HEK293 (cell line): ENCODE data around the gene RASEF.

Experiments used
- GFI1B ChIP-seq: fragments of 450-650 bp; formaldehyde crosslinking; IDR thresholded peaks from 2 replicates; pipeline ENCODE4 v1.5.1; 2016; ENCODE audit warnings: missing biosample characterization, missing genetic modification characterization
- HOXC10 ChIP-seq: sonication (generic); formaldehyde crosslinking; IDR thresholded peaks from 2 replicates; pipeline ENCODE4 v1.8.1; 2023; ENCODE audit warnings: mild to moderate bottlenecking, missing genetic modification reagents
- MYNN ChIP-seq: fragments of 450-650 bp; formaldehyde crosslinking; IDR thresholded peaks from 2 replicates; pipeline ENCODE4 v1.5.1; 2016; ENCODE audit warnings: missing biosample characterization, missing genetic modification characterization, borderline replicate concordance
- OSR2 ChIP-seq: fragments of 450-650 bp; formaldehyde crosslinking; IDR thresholded peaks from 2 replicates; pipeline ENCODE4 v1.5.1; 2016; ENCODE audit warnings: missing biosample characterization, missing genetic modification characterization
- PBX3 ChIP-seq: sonication (generic); formaldehyde crosslinking; IDR thresholded peaks from 2 replicates; pipeline ENCODE4 v1.8.1; 2022; ENCODE audit warnings: mild to moderate bottlenecking, moderate library complexity, missing genetic modification reagents
- ZBTB1 ChIP-seq: fragments of 450-650 bp; formaldehyde crosslinking; IDR thresholded peaks from 2 replicates; pipeline ENCODE4 v1.5.1; 2016; ENCODE audit warnings: missing biosample characterization, missing genetic modification characterization
- ZBTB11 ChIP-seq: fragments of 450-650 bp; formaldehyde crosslinking; conservative IDR thresholded peaks from 2 replicates; pipeline ENCODE4 v1.5.1; 2016; ENCODE audit warnings: low read depth, missing biosample characterization, missing genetic modification characterization
- ZBTB44 ChIP-seq: fragments of 450-650 bp; IDR thresholded peaks from 2 replicates; pipeline ENCODE4 v1.5.1; 2018; ENCODE audit warnings: missing biosample characterization, mild to moderate bottlenecking, missing genetic modification characterization
- ZBTB48 ChIP-seq: fragments of 450-650 bp; formaldehyde crosslinking; IDR thresholded peaks from 2 replicates; pipeline ENCODE4 v1.5.1; 2016; ENCODE audit warnings: missing biosample characterization, missing genetic modification characterization
- ZFHX2 ChIP-seq: fragments of 450-650 bp; formaldehyde crosslinking; conservative IDR thresholded peaks from 2 replicates; pipeline ENCODE4 v1.5.1; 2016; ENCODE audit warnings: missing biosample characterization, missing genetic modification characterization
- ZFP3 ChIP-seq: fragments of 450-650 bp; formaldehyde crosslinking; IDR thresholded peaks from 2 replicates; pipeline ENCODE4 v1.5.1; 2016; ENCODE audit warnings: low read depth, missing biosample characterization, missing genetic modification characterization
- ZFP41 ChIP-seq: fragments of 450-650 bp; formaldehyde crosslinking; IDR thresholded peaks from 2 replicates; pipeline ENCODE4 v1.5.1; 2016; ENCODE audit warnings: missing biosample characterization, missing genetic modification characterization, borderline replicate concordance
- ZFP69B ChIP-seq: fragments of 450-650 bp; formaldehyde crosslinking; IDR thresholded peaks from 2 replicates; pipeline ENCODE4 v1.5.1; 2016; ENCODE audit warnings: missing biosample characterization, missing genetic modification characterization
- ZNF2 ChIP-seq: fragments of 450-650 bp; formaldehyde crosslinking; IDR thresholded peaks from 2 replicates; pipeline ENCODE4 v1.5.1; 2016; ENCODE audit warnings: missing biosample characterization, missing genetic modification characterization
- ZNF202 ChIP-seq: fragments of 450-650 bp; formaldehyde crosslinking; IDR thresholded peaks from 2 replicates; pipeline ENCODE4 v1.5.1; 2016; ENCODE audit warnings: missing biosample characterization, missing genetic modification characterization, borderline replicate concordance
- ZNF214 ChIP-seq: fragments of 450-650 bp; formaldehyde crosslinking; IDR thresholded peaks from 2 replicates; pipeline ENCODE4 v1.5.1; 2017; ENCODE audit warnings: missing biosample characterization, mild to moderate bottlenecking, missing genetic modification characterization, borderline replicate concordance
- ZNF223 ChIP-seq: fragments of 450-650 bp; formaldehyde crosslinking; IDR thresholded peaks from 2 replicates; pipeline ENCODE4 v1.5.1; 2016; ENCODE audit warnings: missing biosample characterization, missing genetic modification characterization
- ZNF24 ChIP-seq: fragments of 450-650 bp; formaldehyde crosslinking; IDR thresholded peaks from 2 replicates; pipeline ENCODE4 v1.5.1; 2016; ENCODE audit warnings: missing biosample characterization, missing genetic modification characterization
- ZNF302 ChIP-seq: fragments of 450-650 bp; formaldehyde crosslinking; IDR thresholded peaks from 2 replicates; pipeline ENCODE4 v1.5.1; 2016; ENCODE audit warnings: missing biosample characterization, missing genetic modification characterization, low read depth
- ZNF416 ChIP-seq: fragments of 450-650 bp; formaldehyde crosslinking; IDR thresholded peaks from 2 replicates; pipeline ENCODE4 v1.5.1; 2016; ENCODE audit warnings: missing biosample characterization, missing genetic modification characterization
- ZNF529 ChIP-seq: fragments of 450-650 bp; formaldehyde crosslinking; IDR thresholded peaks from 2 replicates; pipeline ENCODE4 v1.5.1; 2017; ENCODE audit warnings: missing genetic modification characterization, missing biosample characterization; ENCODE audit not compliant: insufficient replicate concordance
- ZNF549 ChIP-seq: fragments of 450-650 bp; IDR thresholded peaks from 2 replicates; pipeline ENCODE4 v1.5.1; 2018; ENCODE audit warnings: missing biosample characterization, missing genetic modification characterization, mild to moderate bottlenecking, inconsistent platforms, moderate library complexity
- ZNF585B ChIP-seq: fragments of 450-650 bp; formaldehyde crosslinking; IDR thresholded peaks from 2 replicates; pipeline ENCODE4 v1.5.1; 2016; ENCODE audit warnings: missing biosample characterization, missing genetic modification characterization
- ZNF660 ChIP-seq: fragments of 450-650 bp; IDR thresholded peaks from 2 replicates; pipeline ENCODE4 v1.5.1; 2018; ENCODE audit warnings: missing biosample characterization, mild to moderate bottlenecking, missing genetic modification characterization
- ZNF830 ChIP-seq: fragments of 450-650 bp; IDR thresholded peaks from 2 replicates; pipeline ENCODE4 v1.5.0; 2018; ENCODE audit warnings: missing biosample characterization, missing genetic modification characterization, low read depth, mild to moderate bottlenecking, moderate library complexity
- TF ChIP-seq, protein P1 (sequence below): fragments of 450-650 bp; formaldehyde crosslinking; IDR thresholded peaks from 2 replicates; pipeline ENCODE4 v1.5.1; 2016; ENCODE audit warnings: missing biosample characterization, missing genetic modification characterization
- TF ChIP-seq, protein P2 (sequence below): fragments of 450-650 bp; formaldehyde crosslinking; IDR thresholded peaks from 2 replicates; pipeline ENCODE4 v1.5.1; 2017; ENCODE audit warnings: missing biosample characterization, mild to moderate bottlenecking, missing genetic modification characterization, moderate library complexity
- TF ChIP-seq, protein P3 (sequence below): fragments of 450-650 bp; formaldehyde crosslinking; IDR thresholded peaks from 2 replicates; pipeline ENCODE4 v1.5.1; 2017; ENCODE audit warnings: missing biosample characterization, missing genetic modification characterization
- TF ChIP-seq, protein P4 (sequence below): fragments of 450-650 bp; formaldehyde crosslinking; IDR thresholded peaks from 2 replicates; pipeline ENCODE4 v1.5.1; 2016; ENCODE audit warnings: missing biosample characterization, missing genetic modification characterization, low read depth

RASEF gene

DNA sequence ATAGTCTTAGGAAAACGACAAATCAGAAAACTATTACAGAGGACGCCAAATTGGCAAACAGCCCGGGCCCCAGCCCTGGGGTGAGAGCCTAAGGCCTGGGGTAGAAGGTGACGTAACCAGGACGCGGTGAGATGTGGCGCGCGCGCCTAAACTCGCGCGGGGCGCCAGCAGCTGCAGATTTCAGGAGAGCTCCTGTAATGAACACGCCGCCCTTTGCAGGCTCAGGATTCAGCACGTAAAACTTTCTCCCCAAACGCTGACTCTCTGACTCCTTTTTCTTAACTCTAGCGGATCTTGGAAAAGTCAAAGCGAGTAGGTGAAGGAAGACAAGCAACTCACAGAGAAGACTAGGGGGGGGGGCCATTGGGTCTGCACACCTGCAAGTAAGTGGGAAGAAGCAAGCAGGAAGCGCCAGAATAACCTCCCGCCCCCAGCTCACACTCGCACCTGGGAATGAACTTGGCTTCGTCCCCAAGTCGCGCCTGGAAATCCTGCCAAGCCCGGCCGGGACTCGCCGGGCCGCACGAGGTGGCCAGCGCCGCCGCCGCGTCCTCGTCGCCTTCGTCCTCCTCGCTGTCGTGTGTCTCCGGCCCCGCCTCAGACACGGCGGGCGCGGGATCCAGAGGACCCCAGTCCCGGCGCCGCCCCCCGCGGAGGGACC is 822 bp downstream of the RASEF start (continued):
- TF ChIP-seq ZNF416, result no peak
- no peak for TF ChIP-seq ZBTB44
- no peak for TF ChIP-seq ZNF223 (tag by site-specific recombination)
- no peak for TF ChIP-seq ZFP41 (tag by site-specific recombination)
- TF ChIP-seq, protein P1, sequence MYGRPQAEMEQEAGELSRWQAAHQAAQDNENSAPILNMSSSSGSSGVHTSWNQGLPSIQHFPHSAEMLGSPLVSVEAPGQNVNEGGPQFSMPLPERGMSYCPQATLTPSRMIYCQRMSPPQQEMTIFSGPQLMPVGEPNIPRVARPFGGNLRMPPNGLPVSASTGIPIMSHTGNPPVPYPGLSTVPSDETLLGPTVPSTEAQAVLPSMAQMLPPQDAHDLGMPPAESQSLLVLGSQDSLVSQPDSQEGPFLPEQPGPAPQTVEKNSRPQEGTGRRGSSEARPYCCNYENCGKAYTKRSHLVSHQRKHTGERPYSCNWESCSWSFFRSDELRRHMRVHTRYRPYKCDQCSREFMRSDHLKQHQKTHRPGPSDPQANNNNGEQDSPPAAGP, result no peak
- no peak for TF ChIP-seq ZNF830
- no peak for TF ChIP-seq ZNF2 (tag by site-specific recombination)
- no peak for TF ChIP-seq HOXC10 (CRISPR knock-in tag)
- TF ChIP-seq ZNF585B (tag by site-specific recombination), result no peak
- TF ChIP-seq, protein P2, sequence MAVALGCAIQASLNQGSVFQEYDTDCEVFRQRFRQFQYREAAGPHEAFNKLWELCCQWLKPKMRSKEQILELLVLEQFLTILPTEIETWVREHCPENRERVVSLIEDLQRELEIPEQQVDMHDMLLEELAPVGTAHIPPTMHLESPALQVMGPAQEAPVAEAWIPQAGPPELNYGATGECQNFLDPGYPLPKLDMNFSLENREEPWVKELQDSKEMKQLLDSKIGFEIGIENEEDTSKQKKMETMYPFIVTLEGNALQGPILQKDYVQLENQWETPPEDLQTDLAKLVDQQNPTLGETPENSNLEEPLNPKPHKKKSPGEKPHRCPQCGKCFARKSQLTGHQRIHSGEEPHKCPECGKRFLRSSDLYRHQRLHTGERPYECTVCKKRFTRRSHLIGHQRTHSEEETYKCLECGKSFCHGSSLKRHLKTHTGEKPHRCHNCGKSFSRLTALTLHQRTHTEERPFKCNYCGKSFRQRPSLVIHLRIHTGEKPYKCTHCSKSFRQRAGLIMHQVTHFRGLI, result peak; percentile 20
- TF ChIP-seq ZNF24 (tag by site-specific recombination), result no peak
- no peak for TF ChIP-seq OSR2
- TF ChIP-seq ZNF549 (tag by site-specific recombination), result no peak
- TF ChIP-seq ZNF214 (tag by site-specific recombination), result no peak
- no peak for TF ChIP-seq ZNF302
- no peak for TF ChIP-seq ZFP69B (tag by site-specific recombination)
- no peak for TF ChIP-seq ZBTB11 (tag by site-specific recombination)
- TF ChIP-seq GFI1B (tag by site-specific recombination), result 0 out of 2 replicates have a peak, but pooled peaks have one; percentile 12
- TF ChIP-seq ZNF202 (tag by site-specific recombination), result no peak
- no peak for TF ChIP-seq ZBTB48
- no peak for TF ChIP-seq ZBTB1
- TF ChIP-seq ZNF529 (tag by site-specific recombination), result no peak
- TF ChIP-seq, protein P3, sequence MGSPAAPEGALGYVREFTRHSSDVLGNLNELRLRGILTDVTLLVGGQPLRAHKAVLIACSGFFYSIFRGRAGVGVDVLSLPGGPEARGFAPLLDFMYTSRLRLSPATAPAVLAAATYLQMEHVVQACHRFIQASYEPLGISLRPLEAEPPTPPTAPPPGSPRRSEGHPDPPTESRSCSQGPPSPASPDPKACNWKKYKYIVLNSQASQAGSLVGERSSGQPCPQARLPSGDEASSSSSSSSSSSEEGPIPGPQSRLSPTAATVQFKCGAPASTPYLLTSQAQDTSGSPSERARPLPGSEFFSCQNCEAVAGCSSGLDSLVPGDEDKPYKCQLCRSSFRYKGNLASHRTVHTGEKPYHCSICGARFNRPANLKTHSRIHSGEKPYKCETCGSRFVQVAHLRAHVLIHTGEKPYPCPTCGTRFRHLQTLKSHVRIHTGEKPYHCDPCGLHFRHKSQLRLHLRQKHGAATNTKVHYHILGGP, result no peak
- TF ChIP-seq PBX3 (CRISPR knock-in tag), result no peak
- no peak for TF ChIP-seq ZFHX2 (tag by site-specific recombination)
- no peak for TF ChIP-seq MYNN
- TF ChIP-seq ZNF660 (tag by site-specific recombination), result peak; percentile 37; the same call in 1 of the 2 replicates
- TF ChIP-seq, protein P4, sequence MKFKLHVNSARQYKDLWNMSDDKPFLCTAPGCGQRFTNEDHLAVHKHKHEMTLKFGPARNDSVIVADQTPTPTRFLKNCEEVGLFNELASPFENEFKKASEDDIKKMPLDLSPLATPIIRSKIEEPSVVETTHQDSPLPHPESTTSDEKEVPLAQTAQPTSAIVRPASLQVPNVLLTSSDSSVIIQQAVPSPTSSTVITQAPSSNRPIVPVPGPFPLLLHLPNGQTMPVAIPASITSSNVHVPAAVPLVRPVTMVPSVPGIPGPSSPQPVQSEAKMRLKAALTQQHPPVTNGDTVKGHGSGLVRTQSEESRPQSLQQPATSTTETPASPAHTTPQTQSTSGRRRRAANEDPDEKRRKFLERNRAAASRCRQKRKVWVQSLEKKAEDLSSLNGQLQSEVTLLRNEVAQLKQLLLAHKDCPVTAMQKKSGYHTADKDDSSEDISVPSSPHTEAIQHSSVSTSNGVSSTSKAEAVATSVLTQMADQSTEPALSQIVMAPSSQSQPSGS (tag by site-specific recombination), result peak; percentile 95
- no peak for TF ChIP-seq ZFP3 (tag by site-specific recombination)
